Cerebellar nuclear complex (tissue), 1 donor: ENCODE results near the gene DRAM1.

ENCODE experiments used
- DNase-seq, 2 experiments: peaks; one replicate each; lab custom pipeline; 2025; lab: John Stamatoyannopoulos, UW

Gene DRAM1

DNA sequence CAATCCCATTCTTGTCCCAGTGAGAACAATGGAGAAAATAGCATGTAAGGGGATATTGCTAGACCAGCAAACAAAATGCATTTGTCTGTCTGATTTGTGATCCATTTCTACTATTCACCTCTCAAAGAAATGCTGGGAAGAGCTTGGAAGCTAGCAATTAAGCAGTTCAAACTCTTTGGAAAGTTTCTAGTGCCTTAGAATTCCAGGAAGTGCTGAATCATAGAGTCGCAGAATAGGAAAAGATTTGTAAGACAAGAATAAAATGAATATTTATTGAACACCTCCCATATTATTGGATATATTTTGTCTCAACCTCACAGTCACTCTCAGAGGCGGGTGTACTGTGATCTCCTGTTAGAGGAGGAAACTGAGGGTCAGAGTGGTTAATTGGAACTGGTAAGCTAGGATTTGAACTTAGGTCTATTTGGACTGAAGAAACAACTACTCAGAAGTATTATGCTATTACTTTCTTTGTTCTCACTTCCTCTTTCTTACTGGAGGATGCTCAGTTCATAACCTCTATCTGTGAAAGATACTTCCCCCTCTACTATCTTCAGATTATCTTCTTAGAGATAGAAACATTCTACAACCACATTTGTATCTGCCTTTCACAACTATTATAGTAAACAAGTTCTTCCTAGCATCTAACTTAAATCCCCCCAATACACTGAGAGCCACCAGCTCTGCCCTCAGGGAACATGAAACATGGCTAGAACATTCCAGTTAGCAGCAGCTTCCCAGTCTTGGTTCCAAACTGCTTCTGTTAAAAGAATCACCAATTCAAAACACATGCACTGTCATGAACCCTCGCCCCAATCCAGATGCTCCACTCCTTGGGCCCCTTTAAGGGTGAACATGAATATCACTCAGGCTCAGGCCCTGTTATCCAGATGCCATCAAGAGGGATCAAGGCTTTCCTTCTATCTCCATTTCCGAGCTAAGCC lies 64.2 kb downstream of the DRAM1 start:
- DNase-seq = no peak

DNA sequence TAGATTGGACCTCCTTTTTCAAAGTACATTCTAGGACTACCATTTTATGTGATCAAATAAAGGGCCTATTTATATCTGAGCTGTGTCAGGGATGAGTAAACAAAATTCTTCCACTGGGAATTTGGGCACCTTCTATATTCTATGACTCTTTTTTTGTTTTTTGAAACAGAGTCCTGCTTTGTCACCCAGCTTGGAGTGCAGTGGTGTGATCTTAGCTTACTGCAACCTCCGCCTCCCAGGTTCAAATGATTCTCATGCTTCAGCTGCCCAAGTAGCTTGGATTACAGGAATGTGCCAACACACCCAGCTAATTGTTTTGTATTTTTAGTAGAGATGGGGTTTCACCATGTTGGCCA lies 64.8 kb downstream of the DRAM1 start:
- DNase-seq = no peak

DNA sequence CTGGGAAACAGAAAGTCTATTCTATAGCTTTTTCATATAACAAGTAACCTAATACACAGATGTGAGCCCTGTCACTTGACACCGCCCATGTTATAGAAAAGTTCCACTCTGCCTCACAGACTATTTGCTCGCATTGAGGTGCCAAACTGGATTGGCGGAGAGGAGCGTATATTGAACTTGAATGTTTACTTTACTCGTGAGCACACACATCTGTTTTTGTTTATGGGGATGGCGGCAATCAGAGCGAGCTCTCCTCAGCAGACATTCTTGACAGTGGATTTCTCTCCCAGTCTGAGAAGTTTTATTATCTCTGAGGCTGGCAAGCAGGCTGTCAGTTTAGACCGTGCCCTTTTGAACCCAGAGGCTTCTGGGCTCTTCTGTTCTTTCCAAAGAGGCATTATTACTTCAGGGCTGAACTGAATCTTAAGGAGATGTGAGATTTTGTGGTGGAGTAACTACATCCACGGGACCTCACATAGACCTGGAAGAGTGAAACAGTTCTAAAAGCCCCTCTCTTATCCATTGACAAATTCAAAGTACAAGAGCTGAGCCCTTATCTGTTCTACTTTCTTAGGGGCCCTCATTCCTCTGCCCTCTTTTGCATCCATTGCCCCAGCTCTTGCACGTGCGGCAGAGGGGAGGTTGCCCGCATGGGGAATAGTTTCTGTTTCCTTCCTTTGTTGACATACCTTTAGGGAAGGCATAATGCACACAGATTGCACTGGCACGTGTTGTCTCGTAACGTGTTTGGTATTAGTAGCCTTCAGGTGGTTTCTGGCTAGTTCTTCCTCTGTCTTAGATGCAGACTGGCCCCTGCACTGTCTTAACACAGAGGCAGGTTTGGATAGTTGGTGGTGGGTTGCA lies 68.2 kb downstream of the DRAM1 start:
- no peak for DNase-seq

DNA sequence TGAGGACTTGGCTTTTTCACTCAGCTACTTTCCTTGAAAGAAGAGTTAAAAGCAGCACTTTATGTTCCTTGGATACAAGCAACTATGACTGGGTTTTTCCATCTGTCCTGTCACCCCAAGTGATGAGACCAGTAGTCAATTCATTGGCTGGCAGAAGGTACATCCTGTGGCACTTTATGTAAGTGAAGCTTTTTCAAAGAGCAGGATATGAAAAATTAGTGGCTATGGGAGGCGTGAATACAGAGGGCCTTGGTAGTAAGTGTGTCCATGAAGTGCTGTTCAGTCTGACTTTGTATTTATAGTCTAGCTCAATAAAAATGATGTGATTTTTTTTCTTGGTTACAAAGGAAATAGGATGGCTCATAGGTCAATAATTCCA lies 68.8 kb downstream of the DRAM1 start:
- DNase-seq = no peak

DNA sequence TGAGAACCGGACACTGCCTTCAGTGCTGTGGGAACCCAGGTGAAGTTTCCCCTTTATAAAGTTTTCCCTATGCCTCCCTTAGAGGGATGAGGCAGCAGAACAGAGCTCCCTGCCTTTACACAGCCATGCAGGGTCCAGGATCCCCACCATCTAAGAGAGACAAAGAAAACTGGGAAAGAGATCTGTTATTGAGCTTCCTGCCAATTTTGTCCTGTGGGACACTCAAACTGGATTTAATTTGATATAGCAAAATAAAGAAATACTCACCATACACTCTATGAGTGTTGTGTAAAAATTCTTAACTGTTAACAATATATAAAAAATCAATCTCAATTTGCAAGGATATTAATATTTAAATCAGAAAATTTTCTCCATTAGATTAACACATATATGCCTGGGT lies 69.9 kb downstream of the DRAM1 start:
- no peak for DNase-seq

DNA sequence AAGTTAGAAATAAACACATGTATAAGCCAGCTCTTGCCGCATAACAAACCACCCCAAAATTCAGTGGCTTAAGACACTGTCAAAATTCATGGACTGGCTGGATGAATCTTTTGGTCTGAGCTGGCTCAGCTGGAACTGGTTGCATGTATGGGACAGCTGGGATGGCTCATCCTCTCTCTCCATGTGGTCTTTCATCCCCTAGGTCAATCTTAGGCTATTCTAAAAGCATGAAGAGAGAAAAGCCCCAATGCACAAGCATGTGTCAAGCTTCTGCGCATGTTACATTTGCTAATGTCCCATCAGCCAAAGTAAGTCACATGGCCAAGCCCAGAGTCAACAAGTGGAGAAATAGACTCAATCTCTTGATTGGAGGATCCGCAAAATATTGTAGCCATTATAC lies 71.0 kb downstream of the DRAM1 start:
- DNase-seq = no peak

DNA sequence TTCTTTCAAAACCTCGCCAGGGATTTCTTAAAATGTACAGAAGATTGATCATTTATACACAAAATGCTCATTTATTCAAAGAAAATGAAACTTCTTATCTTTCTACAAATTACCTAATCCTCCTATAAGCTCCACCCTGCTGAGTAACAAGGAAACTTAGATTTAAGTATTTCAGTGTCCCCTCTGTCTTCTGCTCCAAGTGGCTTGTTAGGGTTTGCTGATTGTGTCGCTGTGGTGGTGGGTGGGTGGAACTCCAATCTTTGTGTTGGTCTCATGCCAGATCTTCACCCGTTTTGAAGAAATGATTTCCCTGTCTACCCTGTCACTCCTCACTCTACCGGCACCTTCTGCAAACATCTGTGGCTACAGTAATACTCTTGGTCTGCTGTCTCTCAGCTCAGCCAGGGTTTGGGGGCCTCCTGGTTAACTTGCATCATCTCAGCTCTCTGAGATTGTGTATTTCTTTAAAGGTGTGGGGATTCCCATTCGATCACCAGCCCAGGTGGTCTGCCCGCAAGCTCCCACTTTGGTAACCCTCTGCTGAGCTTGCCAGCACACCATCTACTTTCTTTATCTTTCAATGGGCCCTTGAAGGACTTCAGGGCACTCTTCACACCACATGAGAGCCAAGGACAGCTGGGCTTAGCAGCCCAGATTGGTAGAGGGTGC lies 73.8 kb downstream of the DRAM1 start:
- no peak for DNase-seq

DNA sequence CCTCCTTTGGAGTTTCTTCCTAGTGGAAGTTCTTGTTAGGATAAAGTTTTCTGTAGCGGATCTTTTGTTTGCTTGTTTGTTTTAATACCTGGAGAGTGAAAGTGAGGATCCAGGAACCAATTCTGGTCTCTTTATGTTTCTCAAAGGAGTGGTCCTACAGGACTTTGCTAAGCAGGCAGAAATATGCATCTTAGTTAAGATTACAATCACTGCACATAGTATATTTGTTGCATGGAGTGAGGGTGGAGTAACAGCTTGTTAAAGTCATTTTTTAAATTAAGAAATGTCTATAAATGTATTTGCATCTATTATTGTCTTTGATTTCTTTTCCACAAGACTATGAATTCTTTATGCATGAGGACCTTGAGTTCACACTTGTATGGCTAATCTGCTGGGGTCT lies 76.7 kb downstream of the DRAM1 start:
- no peak for DNase-seq

DNA sequence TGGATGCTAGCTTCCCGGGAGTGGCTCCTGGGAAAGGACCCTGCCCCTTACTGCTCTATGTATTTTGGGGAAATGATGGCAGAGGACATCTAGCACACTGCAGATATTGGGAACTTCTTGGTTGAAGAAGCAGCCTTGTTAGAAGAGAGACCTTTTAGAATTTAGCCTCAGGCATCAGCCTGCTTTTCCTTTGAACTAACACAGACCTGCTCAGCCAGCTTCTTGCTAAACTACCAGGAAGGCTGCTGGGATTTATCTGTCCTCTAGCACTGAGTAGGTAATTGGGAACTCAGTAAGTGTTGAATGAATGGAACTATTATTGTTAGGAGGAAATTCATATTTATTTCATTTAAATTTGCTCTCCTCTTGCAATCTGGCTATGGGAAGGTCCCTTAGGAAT lies 77.3 kb downstream of the DRAM1 start:
- DNase-seq = no peak

DNA sequence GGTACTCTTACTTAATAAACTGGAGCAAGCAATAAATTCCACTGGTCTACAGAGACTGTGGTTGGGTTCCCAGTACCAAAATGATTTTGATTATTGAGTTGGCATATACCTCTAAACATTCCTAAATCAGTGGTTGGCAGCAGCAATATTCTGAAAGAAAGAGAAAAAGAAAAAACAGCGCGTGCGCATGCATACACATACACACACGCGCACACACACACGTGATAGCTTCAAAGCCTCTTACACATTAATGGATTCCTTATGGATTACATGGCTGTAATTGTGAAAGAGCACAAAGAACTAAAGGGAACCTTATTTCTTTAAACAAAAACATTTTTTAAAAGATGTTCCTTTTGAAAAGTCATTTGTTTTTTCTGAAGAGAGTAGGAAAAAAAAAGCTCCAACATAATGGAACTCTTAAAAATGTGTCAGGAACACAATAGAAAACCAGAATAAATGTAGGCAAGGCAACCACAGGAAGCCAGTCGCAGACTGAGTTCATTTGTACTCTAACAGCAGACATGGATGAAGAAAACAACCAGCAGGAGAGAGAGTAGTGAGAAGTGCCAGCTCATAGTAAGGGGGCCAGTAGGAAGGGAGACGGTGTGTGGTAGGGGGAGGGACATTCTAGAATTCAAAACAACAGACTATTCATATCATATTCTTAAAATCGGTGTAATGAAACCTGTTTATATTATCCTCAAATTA lies 80.0 kb downstream of the DRAM1 start:
- DNase-seq = no peak

DNA sequence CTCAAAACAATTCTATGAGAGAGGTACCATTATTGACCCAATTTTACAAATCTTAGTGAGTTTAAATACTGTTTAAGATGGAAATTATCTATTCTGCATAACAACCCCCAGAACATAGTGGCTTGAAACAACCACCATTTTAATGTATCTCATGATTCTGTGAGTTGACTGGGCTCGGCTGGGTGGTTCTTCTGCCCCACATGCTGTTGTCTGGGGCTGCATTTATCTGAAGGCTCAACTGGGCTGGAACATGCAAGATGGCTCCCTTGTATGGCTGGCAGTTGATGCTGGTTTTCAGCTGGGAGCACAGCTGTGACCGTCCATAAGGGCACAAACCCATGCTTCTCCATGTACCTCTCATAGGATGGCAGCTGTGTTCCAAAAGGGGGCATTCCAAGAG lies 82.2 kb downstream of the DRAM1 start:
- no peak for DNase-seq

DNA sequence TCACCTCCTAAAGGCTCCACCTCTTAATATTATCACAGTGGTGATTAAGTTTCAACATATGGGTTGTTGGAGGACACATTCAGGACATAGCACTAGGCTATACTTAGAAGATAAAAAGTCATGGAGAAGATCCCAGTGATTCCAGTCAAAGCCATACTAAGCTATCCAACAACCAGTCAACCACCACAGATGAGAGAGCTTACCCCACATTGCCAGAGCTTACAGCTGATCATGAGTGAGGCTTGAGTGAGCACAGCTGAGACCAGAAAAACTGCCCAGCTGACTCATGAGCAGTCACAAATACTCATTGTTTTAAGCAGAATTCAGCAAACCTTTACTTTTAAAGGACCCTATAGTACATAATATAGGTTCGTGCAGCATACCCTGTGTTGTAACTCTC lies 85.1 kb downstream of the DRAM1 start:
- no peak for DNase-seq

DNA sequence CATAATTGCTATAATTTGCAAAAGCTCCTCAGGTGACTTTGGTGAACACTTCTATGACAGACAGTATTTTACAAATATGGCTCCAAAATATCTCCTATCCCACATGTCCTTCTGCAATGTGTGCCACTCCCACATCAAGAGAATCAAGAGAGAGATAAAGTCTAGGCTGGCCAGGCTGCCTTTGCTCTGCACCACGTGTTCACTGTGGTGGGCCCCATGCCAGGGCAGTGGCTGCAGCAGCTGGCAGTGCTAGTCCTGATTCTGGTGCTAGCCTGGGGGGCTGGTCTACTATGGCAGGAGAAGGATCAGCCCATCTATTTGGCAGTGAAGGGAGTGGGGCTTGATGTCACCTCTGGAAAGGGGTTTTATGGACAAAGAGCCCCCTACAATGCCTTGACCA lies 86.3 kb downstream of the DRAM1 start:
- DNase-seq = no peak

DNA sequence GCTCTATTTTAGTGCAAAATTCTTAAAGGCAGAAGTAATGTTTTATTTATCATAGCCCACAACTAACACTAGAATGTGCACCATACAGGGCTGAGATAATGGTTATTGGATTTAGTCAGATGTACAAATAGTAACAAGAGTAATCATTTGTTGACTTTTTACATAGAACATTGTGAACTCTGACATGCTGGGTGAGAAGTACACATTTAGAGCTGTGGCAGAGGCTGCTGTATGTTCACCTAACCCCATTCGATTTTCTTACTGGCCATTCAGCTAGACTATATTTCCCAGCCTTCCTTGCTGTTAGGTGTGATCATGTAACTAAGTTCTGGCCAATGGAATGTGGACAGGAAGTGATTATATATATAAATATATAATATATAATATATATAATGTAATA lies 89.1 kb downstream of the DRAM1 start:
- no peak for DNase-seq

DNA sequence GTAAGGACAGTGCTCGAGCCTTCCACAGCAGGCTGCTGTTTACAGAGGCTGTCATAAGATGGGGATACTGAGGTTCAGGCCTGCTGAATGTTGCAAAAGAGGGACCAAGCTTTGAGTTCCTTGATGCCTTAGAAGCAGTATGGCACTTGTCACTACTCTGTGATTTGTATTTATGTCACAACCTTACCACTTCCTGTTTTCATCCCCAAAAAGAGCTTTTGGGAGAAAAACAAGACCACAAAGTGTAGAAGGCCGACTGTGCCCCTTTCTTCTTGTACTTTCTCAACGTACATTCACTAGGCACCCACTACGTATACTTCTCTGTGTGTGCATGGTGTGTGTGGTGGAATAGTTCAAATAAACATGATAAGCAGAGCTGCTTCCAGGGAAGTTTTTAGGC lies 90.1 kb downstream of the DRAM1 start:
- DNase-seq = no peak

DNA sequence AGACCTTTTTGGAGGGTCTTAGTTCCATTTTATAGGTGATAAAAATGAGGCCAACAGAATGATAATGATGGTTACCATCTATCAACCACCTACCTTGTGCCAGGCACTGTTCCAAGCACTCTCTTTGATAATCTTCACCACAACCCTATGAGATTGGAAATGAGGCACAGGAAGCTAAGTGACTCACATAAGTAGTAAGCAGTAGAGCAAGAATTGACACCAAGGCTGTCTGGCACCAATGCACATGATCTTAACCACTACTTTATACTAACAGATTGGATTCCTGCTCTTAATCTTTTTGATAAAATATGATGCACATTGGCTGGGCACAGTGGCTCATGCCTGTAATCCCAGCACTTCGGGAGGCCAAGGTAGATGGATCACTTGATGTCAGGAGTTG lies 91.4 kb downstream of the DRAM1 start:
- no peak for DNase-seq
